ENCODE data around the gene SERPINE2. TPM values are rescaled to one million over a fixed set of nuclear protein-coding genes. Genes with fewer than 3 reads are reported as not detected.
A peak's percentile ranks its signal among the peaks of the same experiment; 100 is the strongest.

The SERPINE2 gene
- total and polyA plus RNA-seq, 2 donors (not counting 3 experiments of a cell fraction or from before 2014, with no cell fraction given): 4.0 to 8.8 TPM

GRCh38 chr2:223956300-223956699, 82.8 kb downstream of the SERPINE2 start:
- Histone ChIP-seq H3K9me1 (replicated peaks; ENCODE audit: control insufficient read depth, extremely low read depth, insufficient read depth, low read length) (no peaks in the 10 kb centered on the region), H3K9me3 (replicated peaks; ENCODE audit: control insufficient read depth, insufficient read depth, low read length) (no peaks in the 10 kb centered on the region), H3K79me2 (ENCODE audit: control insufficient read depth, insufficient read depth, low read length) (peaks cover 40% of the 10 kb centered on the region), H3K4me1 (ENCODE audit: control insufficient read depth, extremely low read depth, insufficient read depth, low read length) (peaks cover 38% of the 10 kb centered on the region), H2AFZ (ENCODE audit: low read depth, low read length) (no peak overlapping the region), H3K4me3 (replicated peaks in 1 of 3; ENCODE audit: insufficient read depth in 1 of 3, low read depth in 1 of 3, low read length in 3 of 3) (no peak overlapping the region), H3K36me3 (ENCODE audit: control insufficient read depth in 2 of 2, extremely low read depth in 1 of 2, insufficient read depth in 2 of 2, low read length in 2 of 2) (peaks cover 6 to 8% of the 10 kb centered on the region in 2 experiments), H4K20me1 (replicated peaks; ENCODE audit: control insufficient read depth, extremely low read depth, insufficient read depth, low read length) (no peaks in the 10 kb centered on the region), H3K9ac (replicated peaks; ENCODE audit: extremely low read depth, insufficient read depth, low read length) (no peak overlapping the region), H3K4me2 (ENCODE audit: insufficient read depth, low read length) (peak overlapping the region; percentile 84), H3K27me3 (ENCODE audit: control insufficient read depth in 2 of 2, insufficient read depth in 2 of 2, low read length in 2 of 2) (no peaks in the 10 kb centered on the region), H3K27ac (ENCODE audit: insufficient read depth, low read depth, low read length) (no peak overlapping the region)
- ChIA-PET CTCF (no interaction called here), POLR2A (no interaction called here)
- no peak for TF ChIP-seq POLR2AphosphoS5 (IDR thresholded peaks at IDR 0.05; ENCODE audit: insufficient read depth, low read depth, low read length)
- no peak for TF ChIP-seq FOS (IDR thresholded peaks at IDR 0.05; ENCODE audit: borderline replicate concordance, insufficient read depth, low read length)
- no peak for TF ChIP-seq POLR2A (IDR thresholded peaks at IDR 0.05; ENCODE audit: low read depth, low read length)
- no peak for TF ChIP-seq GATA2 (IDR thresholded peaks at IDR 0.05; ENCODE audit: insufficient read depth, insufficient read length, low read depth, low read length)
- no peak for TF ChIP-seq JUN (IDR thresholded peaks at IDR 0.05; ENCODE audit: borderline replicate concordance, insufficient read depth, insufficient read length, low read depth)
- TF ChIP-seq EZH2 (IDR thresholded peaks at IDR 0.05; ENCODE audit: borderline replicate concordance, low read depth, low read length, severe bottlenecking): no peak
- TF ChIP-seq MYC (IDR thresholded peaks at IDR 0.05; ENCODE audit: low read depth, low read length): no peak
- TF ChIP-seq, protein P1, sequence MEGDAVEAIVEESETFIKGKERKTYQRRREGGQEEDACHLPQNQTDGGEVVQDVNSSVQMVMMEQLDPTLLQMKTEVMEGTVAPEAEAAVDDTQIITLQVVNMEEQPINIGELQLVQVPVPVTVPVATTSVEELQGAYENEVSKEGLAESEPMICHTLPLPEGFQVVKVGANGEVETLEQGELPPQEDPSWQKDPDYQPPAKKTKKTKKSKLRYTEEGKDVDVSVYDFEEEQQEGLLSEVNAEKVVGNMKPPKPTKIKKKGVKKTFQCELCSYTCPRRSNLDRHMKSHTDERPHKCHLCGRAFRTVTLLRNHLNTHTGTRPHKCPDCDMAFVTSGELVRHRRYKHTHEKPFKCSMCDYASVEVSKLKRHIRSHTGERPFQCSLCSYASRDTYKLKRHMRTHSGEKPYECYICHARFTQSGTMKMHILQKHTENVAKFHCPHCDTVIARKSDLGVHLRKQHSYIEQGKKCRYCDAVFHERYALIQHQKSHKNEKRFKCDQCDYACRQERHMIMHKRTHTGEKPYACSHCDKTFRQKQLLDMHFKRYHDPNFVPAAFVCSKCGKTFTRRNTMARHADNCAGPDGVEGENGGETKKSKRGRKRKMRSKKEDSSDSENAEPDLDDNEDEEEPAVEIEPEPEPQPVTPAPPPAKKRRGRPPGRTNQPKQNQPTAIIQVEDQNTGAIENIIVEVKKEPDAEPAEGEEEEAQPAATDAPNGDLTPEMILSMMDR (IDR thresholded peaks at IDR 0.05; ENCODE audit: extremely low read depth in 1 of 2, insufficient read depth in 1 of 2, low read depth in 1 of 2, low read length in 2 of 2): no peak
- TF ChIP-seq, protein P2, sequence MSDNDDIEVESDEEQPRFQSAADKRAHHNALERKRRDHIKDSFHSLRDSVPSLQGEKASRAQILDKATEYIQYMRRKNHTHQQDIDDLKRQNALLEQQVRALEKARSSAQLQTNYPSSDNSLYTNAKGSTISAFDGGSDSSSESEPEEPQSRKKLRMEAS (IDR thresholded peaks at IDR 0.05; ENCODE audit: insufficient read depth, insufficient read length): no peak
- FAIRE-seq (no peak), DNase-seq (ENCODE audit: low read depth, low spot score) (no peak)
- intact Hi-C loops (cut with micrococcal nuclease): loop anchor here (5.0 to 10.0 kb wide), 2 partner anchors 186 to 231 kb away; no protein-coding TSS in a partner anchor
- dilution Hi-C loops (cut with MboI; ENCODE audit: extremely low pct_ligation_motif_present, low sequenced_read_pairs): no loop called here
- no TSS peak for BruUV-seq (replicated peaks)

All from endothelial cell of umbilical vein (primary cell).